ENCODE data around the gene PDZD8. TPM values are rescaled to one million over a fixed set of nuclear protein-coding genes. Genes with fewer than 3 reads are reported as not detected.

The PDZD8 gene
- polyA plus RNA-seq, 1 donor from 2014 or later, result 16.3 TPM

DNA sequence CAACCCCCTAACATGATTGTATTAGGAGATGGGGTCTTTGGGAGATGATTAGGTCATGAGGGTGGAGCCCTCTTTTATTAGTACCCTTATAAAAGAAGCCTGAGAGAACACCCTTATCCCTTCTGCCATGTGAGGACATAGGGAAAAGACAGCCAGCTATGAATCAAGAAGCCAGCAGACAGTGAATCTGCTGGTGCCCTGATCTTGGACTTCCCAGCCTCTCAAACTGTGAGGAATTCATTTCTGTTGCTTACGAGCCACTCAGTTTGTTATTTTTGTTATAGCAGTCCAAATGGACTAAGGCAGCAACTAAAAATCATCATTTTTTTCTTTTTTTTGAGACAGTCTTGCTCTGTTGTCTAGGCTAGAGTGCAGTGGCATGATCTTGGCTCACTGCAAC is 74.6 kb downstream of the PDZD8 start:
- Histone ChIP-seq H3K9ac (ENCODE audit: low read length) (no peak overlapping the region), H3K36me3 (ENCODE audit: insufficient read depth, low read length) (no peaks in the 10 kb centered on the region), H2AFZ (ENCODE audit: low read depth, low read length) (no peak overlapping the region), H3K79me2 (replicated peaks; ENCODE audit: insufficient read depth, low read length) (no peaks in the 10 kb centered on the region), H3K4me3 (ENCODE audit: low read length) (no peak overlapping the region), H3K9me3 (ENCODE audit: low read length) (no peaks in the 10 kb centered on the region), H3K4me2 (ENCODE audit: low read length) (no peak overlapping the region), H3K27ac (ENCODE audit: low read length) (no peak overlapping the region), H3K9me2 (ENCODE audit: insufficient read depth, low read length) (no peaks in the 10 kb centered on the region), H3F3A (ENCODE audit: insufficient read depth, low read length, poor library complexity, severe bottlenecking) (no peaks in the 10 kb centered on the region), H3K27me3 (ENCODE audit: insufficient read depth, low read depth, low read length) (no peaks in the 10 kb centered on the region), H4K20me1 (ENCODE audit: insufficient read depth) (no peaks in the 10 kb centered on the region)
- no peak for TF ChIP-seq EZH2 (IDR thresholded peaks at IDR 0.05; ENCODE audit: borderline replicate concordance, insufficient read depth, low read length, poor library complexity, severe bottlenecking)
- TF ChIP-seq MXI1 (conservative IDR thresholded peaks at IDR 0.05; ENCODE audit: poor library complexity, severe bottlenecking), result no peak
- no peak for TF ChIP-seq TAF1 (IDR thresholded peaks at IDR 0.05; ENCODE audit: low read depth)
- no peak for TF ChIP-seq REST (IDR thresholded peaks at IDR 0.05; ENCODE audit: borderline replicate concordance)
- no peak for TF ChIP-seq SMC3 (conservative IDR thresholded peaks at IDR 0.05; ENCODE audit: poor library complexity)
- TF ChIP-seq EP300 (conservative IDR thresholded peaks at IDR 0.05; ENCODE audit: poor library complexity, severe bottlenecking), result no peak
- TF ChIP-seq, protein P1, sequence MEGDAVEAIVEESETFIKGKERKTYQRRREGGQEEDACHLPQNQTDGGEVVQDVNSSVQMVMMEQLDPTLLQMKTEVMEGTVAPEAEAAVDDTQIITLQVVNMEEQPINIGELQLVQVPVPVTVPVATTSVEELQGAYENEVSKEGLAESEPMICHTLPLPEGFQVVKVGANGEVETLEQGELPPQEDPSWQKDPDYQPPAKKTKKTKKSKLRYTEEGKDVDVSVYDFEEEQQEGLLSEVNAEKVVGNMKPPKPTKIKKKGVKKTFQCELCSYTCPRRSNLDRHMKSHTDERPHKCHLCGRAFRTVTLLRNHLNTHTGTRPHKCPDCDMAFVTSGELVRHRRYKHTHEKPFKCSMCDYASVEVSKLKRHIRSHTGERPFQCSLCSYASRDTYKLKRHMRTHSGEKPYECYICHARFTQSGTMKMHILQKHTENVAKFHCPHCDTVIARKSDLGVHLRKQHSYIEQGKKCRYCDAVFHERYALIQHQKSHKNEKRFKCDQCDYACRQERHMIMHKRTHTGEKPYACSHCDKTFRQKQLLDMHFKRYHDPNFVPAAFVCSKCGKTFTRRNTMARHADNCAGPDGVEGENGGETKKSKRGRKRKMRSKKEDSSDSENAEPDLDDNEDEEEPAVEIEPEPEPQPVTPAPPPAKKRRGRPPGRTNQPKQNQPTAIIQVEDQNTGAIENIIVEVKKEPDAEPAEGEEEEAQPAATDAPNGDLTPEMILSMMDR (IDR thresholded peaks at IDR 0.05; ENCODE audit: poor library complexity, severe bottlenecking), result no peak

GRCh38 chr10:117299435-117299834 is 75.8 kb downstream of the PDZD8 start:
- Histone ChIP-seq H3K9ac (ENCODE audit: low read length) (no peak overlapping the region), H3F3A (ENCODE audit: insufficient read depth, low read length, poor library complexity, severe bottlenecking) (no peaks in the 10 kb centered on the region), H3K27me3 (ENCODE audit: insufficient read depth, low read depth, low read length) (no peaks in the 10 kb centered on the region), H2AFZ (ENCODE audit: low read depth, low read length) (no peak overlapping the region), H3K4me3 (ENCODE audit: low read length) (no peak overlapping the region), H3K79me2 (replicated peaks; ENCODE audit: insufficient read depth, low read length) (no peaks in the 10 kb centered on the region), H4K20me1 (ENCODE audit: insufficient read depth) (no peaks in the 10 kb centered on the region), H3K9me3 (ENCODE audit: low read length) (no peaks in the 10 kb centered on the region), H3K36me3 (ENCODE audit: insufficient read depth, low read length) (no peaks in the 10 kb centered on the region), H3K27ac (ENCODE audit: low read length) (no peak overlapping the region), H3K9me2 (ENCODE audit: insufficient read depth, low read length) (no peaks in the 10 kb centered on the region), H3K4me2 (ENCODE audit: low read length) (no peak overlapping the region)
- TF ChIP-seq EZH2 (IDR thresholded peaks at IDR 0.05; ENCODE audit: borderline replicate concordance, insufficient read depth, low read length, poor library complexity, severe bottlenecking) (no peak), EP300 (conservative IDR thresholded peaks at IDR 0.05; ENCODE audit: poor library complexity, severe bottlenecking) (no peak), RAD21 (conservative IDR thresholded peaks at IDR 0.05) (no peak), SMC3 (conservative IDR thresholded peaks at IDR 0.05; ENCODE audit: poor library complexity) (no peak), POLR2AphosphoS5 (IDR thresholded peaks at IDR 0.05) (no peak), REST (IDR thresholded peaks at IDR 0.05; ENCODE audit: borderline replicate concordance) (no peak), MXI1 (conservative IDR thresholded peaks at IDR 0.05; ENCODE audit: poor library complexity, severe bottlenecking) (no peak), TAF1 (IDR thresholded peaks at IDR 0.05; ENCODE audit: low read depth) (no peak)
- TF ChIP-seq, protein P1 (IDR thresholded peaks at IDR 0.05; ENCODE audit: poor library complexity, severe bottlenecking), result no peak
